Neural cell (in vitro differentiated cells): Measurements from ENCODE around the gene NR1I3.

ENCODE experiments used
- CTCF ChIP-seq: fragments of 450-650 bp; IDR thresholded peaks from 2 replicates; pipeline ENCODE4 v1.5.1; 2014; ENCODE audit warnings: antibody characterized with exemption, mild to moderate bottlenecking, moderate library complexity; ENCODE audit not compliant: poor library complexity, severe bottlenecking
- EP300 ChIP-seq: fragments of 450-650 bp; conservative IDR thresholded peaks from 2 replicates; pipeline ENCODE4 v1.6.1; 2014; ENCODE audit warnings: antibody characterized with exemption, mild to moderate bottlenecking, moderate library complexity; ENCODE audit not compliant: poor library complexity, severe bottlenecking
- EZH2 ChIP-seq: fragments of 200-600, 300-800 bp; shearing (Covaris generic), sonication (generic); IDR thresholded peaks from 2 replicates; pipeline ENCODE4 v1.6.1; 2014; ENCODE audit warnings: antibody characterized with exemption, low read length, borderline replicate concordance, mild to moderate bottlenecking; ENCODE audit not compliant: insufficient read depth, poor library complexity, severe bottlenecking
- POLR2AphosphoS5 ChIP-seq: IDR thresholded peaks from 2 replicates; pipeline ENCODE4 v1.6.1; 2012
- RAD21 ChIP-seq: fragments of 450-650 bp; conservative IDR thresholded peaks from 2 replicates; pipeline ENCODE4 v1.6.1; 2014; ENCODE audit warnings: antibody characterized with exemption, mild to moderate bottlenecking, moderate library complexity
- REST ChIP-seq: IDR thresholded peaks from 2 replicates; pipeline ENCODE4 v1.6.1; 2012; ENCODE audit warnings: borderline replicate concordance
- SMC3 ChIP-seq: fragments of 450-650 bp; conservative IDR thresholded peaks from 2 replicates; pipeline ENCODE4 v1.6.1; 2014; ENCODE audit warnings: antibody characterized with exemption, mild to moderate bottlenecking, moderate library complexity; ENCODE audit not compliant: poor library complexity
- TAF1 ChIP-seq: IDR thresholded peaks from 2 replicates; pipeline ENCODE4 v1.6.1; 2012; ENCODE audit warnings: low read depth

GRCh38 chr1:161238039-161238473 is at the start of gene NR1I3:
- TF ChIP-seq CTCF (no peak), RAD21 (no peak), EZH2 (no peak), POLR2AphosphoS5 (no peak), EP300 (no peak), REST (no peak), SMC3 (no peak), TAF1 (no peak)
